Thyroid gland (tissue), 4 donors: ENCODE measurements around the gene WDFY4.

Source experiments
- CTCF ChIP-seq, 6 experiments: fragments of 200-600 bp in 3 of 6; fragments of 450-650 bp in 3 of 6; sonication (generic) in 3 of 6; IDR thresholded peaks; one replicate each; pipeline ENCODE4 v1.5.1; 2016 to 2019; ENCODE audit warnings: antibody characterized with exemption in 6 of 6, mild to moderate bottlenecking in 2 of 6, inconsistent platforms in 1 of 6, moderate library complexity in 1 of 6
- POLR2A ChIP-seq, 2 donors: fragments of 450-650 bp; IDR thresholded peaks; one replicate each; pipeline ENCODE4 v1.6.1; 2017; ENCODE audit warnings: antibody characterized with exemption in 2 of 2, mild to moderate bottlenecking in 2 of 2, moderate library complexity in 1 of 2

GRCh38 chr10:48946891-48947500 lies 262.3 kb downstream of the WDFY4 start:
- TF ChIP-seq CTCF (IDR thresholded peaks at IDR 0.05) (no peak), POLR2A (IDR thresholded peaks at IDR 0.05) (no peak)
